T-helper 1 cell treated with Interleukin-12 subunit alpha and Interleukin-12 subunit beta and Interleukin-4 antibody, amounts not matched to agents 30 μg/mL and 1 μg/mL, for 36 hours (primary cell): ENCODE measurements around the gene COPS9.

Experiments used
- H3K27ac Mint-ChIP-seq: one replicate; pipeline ENCODE4 v1.8.0; 2021; ENCODE audit warnings: mild to moderate bottlenecking, mixed read lengths
- H3K27me3 Mint-ChIP-seq: one replicate; pipeline ENCODE4 v1.8.0; 2021; ENCODE audit warnings: low read depth, mixed read lengths
- H3K36me3 Mint-ChIP-seq: one replicate; pipeline ENCODE4 v1.8.0; 2021; ENCODE audit warnings: low read depth, mixed read lengths
- H3K4me1 Mint-ChIP-seq: one replicate; pipeline ENCODE4 v1.8.0; 2021; ENCODE audit warnings: low read depth, mixed read lengths
- H3K4me3 Mint-ChIP-seq: one replicate; pipeline ENCODE4 v1.8.0; 2021; ENCODE audit warnings: mild to moderate bottlenecking, moderate library complexity, mixed read lengths
- H3K9me3 Mint-ChIP-seq: one replicate; pipeline ENCODE4 v1.8.0; 2021; ENCODE audit warnings: mixed read lengths

The COPS9 gene

DNA sequence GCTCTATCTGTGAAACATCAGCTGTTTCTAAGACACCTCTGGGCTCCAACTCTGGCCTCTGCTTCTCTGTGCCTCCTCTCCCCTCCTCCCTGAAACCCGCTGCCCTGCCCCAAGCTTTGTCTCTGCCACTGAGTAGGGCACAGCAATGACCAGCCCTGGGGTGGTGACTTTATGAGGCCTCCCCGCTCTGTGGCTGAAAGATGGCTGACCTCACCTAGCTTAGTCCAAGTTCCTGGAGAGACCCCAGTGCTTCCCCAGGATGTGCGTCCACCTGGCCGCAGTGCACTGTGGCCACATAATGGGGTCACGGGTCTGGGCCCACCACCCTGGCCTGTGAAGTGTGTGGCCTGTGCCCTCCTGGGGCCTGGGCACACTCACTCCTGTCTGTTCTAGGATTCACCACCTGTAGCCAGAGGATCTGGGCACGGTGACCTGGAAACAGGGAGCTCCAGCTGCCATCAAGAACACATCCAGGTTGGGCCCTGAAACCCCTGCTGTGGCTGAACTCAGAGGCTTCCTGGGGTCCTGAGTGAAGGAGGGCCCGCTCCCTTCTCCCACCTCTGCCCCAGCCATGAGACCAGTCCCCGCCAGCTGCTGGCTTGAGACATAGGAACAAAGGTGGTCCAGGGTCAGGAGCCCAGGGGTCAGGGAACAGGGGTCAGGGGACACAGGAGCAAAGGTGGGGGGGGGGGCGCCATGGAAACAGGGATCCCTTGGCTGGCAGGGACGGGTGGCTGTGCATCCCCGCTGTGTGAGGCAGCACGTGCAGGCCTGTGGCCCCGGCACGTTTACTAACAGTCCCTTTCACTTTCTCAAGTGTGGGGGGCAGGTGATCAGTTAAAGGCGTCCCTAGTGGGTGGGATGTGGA, 33.6 kb upstream of the COPS9 start:
- H3K27me3 Mint-ChIP-seq, result peaks cover 3% of the 10 kb centered on the region
- H3K9me3 Mint-ChIP-seq, result peaks cover 7% of the 10 kb centered on the region
- H3K27ac Mint-ChIP-seq, result no peak overlapping the region
- no peak overlapping the region for H3K4me3 Mint-ChIP-seq
- H3K4me1 Mint-ChIP-seq, result no peaks in the 10 kb centered on the region
- H3K36me3 Mint-ChIP-seq, result no peaks in the 10 kb centered on the region

GRCh38 chr2:240168546-240169361, 32.6 kb upstream of the COPS9 start:
- no peaks in the 10 kb centered on the region for H3K36me3 Mint-ChIP-seq
- no peak overlapping the region for H3K4me3 Mint-ChIP-seq
- no peak overlapping the region for H3K27ac Mint-ChIP-seq
- peaks cover 17% of the 10 kb centered on the region for H3K9me3 Mint-ChIP-seq
- H3K27me3 Mint-ChIP-seq, result no peaks in the 10 kb centered on the region
- H3K4me1 Mint-ChIP-seq, result no peaks in the 10 kb centered on the region

DNA sequence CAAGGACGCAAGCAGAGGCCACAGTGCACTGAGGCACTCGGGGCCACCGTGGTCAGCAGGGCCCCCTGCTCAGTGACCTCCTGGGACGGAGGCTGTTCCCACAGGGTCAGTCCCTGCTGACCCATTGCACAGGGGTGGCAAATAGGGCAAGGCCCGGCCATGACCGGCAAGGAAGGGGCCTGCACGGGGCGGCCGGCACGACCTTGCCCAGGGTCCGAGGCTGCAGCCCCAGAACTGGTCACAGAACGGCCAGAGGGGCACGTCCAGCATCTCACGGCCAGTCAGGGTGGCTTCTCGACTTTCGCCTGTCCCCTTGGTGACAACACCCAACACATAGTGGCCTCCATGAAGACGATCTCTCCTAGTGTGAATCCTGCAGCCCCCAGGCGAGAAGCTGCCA, 31.9 kb upstream of the COPS9 start:
- Mint-ChIP-seq H3K9me3 (peaks cover 20% of the 10 kb centered on the region), H3K27me3 (no peaks in the 10 kb centered on the region), H3K4me1 (no peaks in the 10 kb centered on the region), H3K27ac (no peak overlapping the region), H3K36me3 (no peaks in the 10 kb centered on the region), H3K4me3 (no peak overlapping the region)

DNA sequence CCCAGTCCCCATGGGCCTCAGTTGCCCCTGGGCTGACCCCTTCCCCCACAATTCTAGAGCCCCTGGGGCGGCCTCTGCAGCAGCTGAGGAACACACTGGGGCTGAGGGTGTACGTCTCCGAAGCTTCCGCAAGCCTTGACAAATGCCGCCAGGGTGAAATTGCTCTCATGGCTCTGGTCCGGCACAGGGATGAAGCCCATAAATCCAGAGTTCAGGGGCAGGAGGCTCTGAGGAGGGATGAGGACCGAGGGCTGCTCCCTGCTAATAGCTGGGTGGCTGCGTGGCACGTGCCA, 31.4 kb upstream of the COPS9 start:
- Mint-ChIP-seq H3K9me3 (peaks cover 20% of the 10 kb centered on the region), H3K36me3 (no peaks in the 10 kb centered on the region), H3K4me3 (no peak overlapping the region), H3K4me1 (no peaks in the 10 kb centered on the region), H3K27ac (no peak overlapping the region), H3K27me3 (no peaks in the 10 kb centered on the region)

- H3K27ac Mint-ChIP-seq, result no peak overlapping the region
- H3K4me1 Mint-ChIP-seq, result no peaks in the 10 kb centered on the region
Observed at GRCh38 chr2:240166761-240167587, 30.9 kb upstream of the COPS9 start.

DNA sequence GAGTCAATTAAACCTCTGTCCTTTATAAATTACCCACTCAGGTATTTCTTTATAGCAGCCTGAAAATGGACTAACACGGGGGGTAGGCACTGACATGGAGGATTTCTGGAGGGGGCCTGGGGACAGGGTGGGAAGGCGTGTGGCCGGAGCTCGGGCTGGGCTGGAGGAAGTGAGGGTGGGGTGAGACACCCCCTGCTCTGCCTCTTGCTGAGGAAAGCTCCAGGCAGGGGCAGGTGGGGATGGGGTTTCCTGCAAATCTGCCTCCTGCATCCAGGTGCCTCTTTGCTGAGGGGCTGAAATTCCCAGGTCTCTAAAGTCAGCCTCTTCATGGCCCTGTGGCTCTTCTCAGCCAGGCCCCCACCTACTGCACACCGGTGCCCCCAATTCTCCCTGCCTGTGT, 30.1 kb upstream of the COPS9 start:
- Mint-ChIP-seq H3K9me3 (peaks cover 20% of the 10 kb centered on the region), H3K27me3 (no peaks in the 10 kb centered on the region), H3K27ac (no peak overlapping the region), H3K36me3 (no peaks in the 10 kb centered on the region), H3K4me1 (no peaks in the 10 kb centered on the region), H3K4me3 (no peak overlapping the region)

More at GRCh38 chr2:240166761-240167587, 30.9 kb upstream of the COPS9 start:
- no peaks in the 10 kb centered on the region for H3K27me3 Mint-ChIP-seq
- H3K36me3 Mint-ChIP-seq, result no peaks in the 10 kb centered on the region
- H3K9me3 Mint-ChIP-seq, result peaks cover 20% of the 10 kb centered on the region
- H3K4me3 Mint-ChIP-seq, result no peak overlapping the region

DNA sequence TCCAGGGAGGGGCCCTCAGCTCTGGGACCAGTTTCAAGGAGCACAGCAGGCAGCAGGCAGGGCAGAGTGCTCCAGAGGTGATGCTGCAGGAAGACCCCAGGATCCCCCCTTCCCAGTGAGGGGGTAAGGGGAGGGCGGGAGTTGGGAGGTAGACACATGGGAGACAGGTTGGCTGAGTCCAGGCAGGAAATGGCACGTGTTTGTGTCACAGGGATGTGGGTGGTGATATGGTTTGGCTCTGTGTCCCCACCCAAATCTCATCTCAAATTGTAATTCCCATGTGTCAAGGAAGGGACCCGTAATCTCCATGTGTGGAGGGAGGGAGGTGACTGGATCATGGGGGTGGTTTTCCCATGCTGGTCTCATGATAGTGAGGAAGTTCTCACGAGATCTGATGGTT, 29.6 kb upstream of the COPS9 start:
- Mint-ChIP-seq H3K9me3 (peaks cover 20% of the 10 kb centered on the region), H3K27ac (no peak overlapping the region), H3K36me3 (no peaks in the 10 kb centered on the region), H3K4me1 (no peaks in the 10 kb centered on the region), H3K27me3 (no peaks in the 10 kb centered on the region), H3K4me3 (no peak overlapping the region)

GRCh38 chr2:240165034-240165433, 28.9 kb upstream of the COPS9 start:
- H3K27me3 Mint-ChIP-seq, result no peaks in the 10 kb centered on the region
- H3K36me3 Mint-ChIP-seq, result no peaks in the 10 kb centered on the region
- no peaks in the 10 kb centered on the region for H3K4me1 Mint-ChIP-seq
- H3K9me3 Mint-ChIP-seq, result peaks cover 20% of the 10 kb centered on the region
- H3K4me3 Mint-ChIP-seq, result no peak overlapping the region
- H3K27ac Mint-ChIP-seq, result no peak overlapping the region

DNA sequence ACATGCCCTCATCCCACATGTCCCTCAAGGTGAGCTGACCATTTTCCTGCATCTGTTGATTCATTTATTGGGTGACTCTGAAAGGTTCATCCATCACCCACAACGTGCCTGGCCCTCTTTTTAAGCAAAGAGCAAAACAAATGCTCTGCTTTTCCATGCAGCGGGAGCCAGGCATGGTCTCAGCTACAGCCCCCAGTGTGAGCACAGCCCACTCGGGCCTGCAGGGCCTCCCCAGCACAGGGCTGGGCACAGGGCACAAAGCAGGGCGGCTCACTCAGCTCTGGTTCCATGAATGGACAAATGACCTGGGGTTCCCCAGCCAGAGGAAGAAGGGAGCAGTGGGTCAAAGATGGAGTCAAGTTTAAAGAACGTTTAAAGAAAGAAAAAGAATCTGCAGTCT, 28.5 kb upstream of the COPS9 start:
- Mint-ChIP-seq H3K4me3 (no peak overlapping the region), H3K9me3 (peaks cover 20% of the 10 kb centered on the region), H3K27me3 (no peaks in the 10 kb centered on the region), H3K4me1 (no peaks in the 10 kb centered on the region), H3K36me3 (no peaks in the 10 kb centered on the region), H3K27ac (no peak overlapping the region)

- H3K4me1 Mint-ChIP-seq, result no peaks in the 10 kb centered on the region
- peaks cover 20% of the 10 kb centered on the region for H3K9me3 Mint-ChIP-seq
- no peak overlapping the region for H3K4me3 Mint-ChIP-seq
- no peak overlapping the region for H3K27ac Mint-ChIP-seq
- H3K36me3 Mint-ChIP-seq, result no peaks in the 10 kb centered on the region
- H3K27me3 Mint-ChIP-seq, result no peaks in the 10 kb centered on the region
Observed at GRCh38 chr2:240163844-240164574, 27.9 kb upstream of the COPS9 start.

- Mint-ChIP-seq H3K27ac (no peak overlapping the region), H3K4me1 (no peaks in the 10 kb centered on the region), H3K9me3 (peaks cover 20% of the 10 kb centered on the region), H3K27me3 (no peaks in the 10 kb centered on the region), H3K4me3 (no peak overlapping the region), H3K36me3 (no peaks in the 10 kb centered on the region)
Observed at GRCh38 chr2:240162939-240163714, 27.0 kb upstream of the COPS9 start.

- Mint-ChIP-seq H3K36me3 (no peaks in the 10 kb centered on the region), H3K4me1 (no peaks in the 10 kb centered on the region), H3K27me3 (no peaks in the 10 kb centered on the region), H3K9me3 (peaks cover 20% of the 10 kb centered on the region), H3K27ac (no peak overlapping the region), H3K4me3 (no peak overlapping the region)
Observed at GRCh38 chr2:240162531-240162930, 26.4 kb upstream of the COPS9 start.

- Mint-ChIP-seq H3K4me1 (no peaks in the 10 kb centered on the region), H3K27me3 (no peaks in the 10 kb centered on the region), H3K9me3 (peaks cover 20% of the 10 kb centered on the region), H3K36me3 (no peaks in the 10 kb centered on the region), H3K4me3 (no peak overlapping the region), H3K27ac (no peak overlapping the region)
Observed at GRCh38 chr2:240162032-240162431, 25.9 kb upstream of the COPS9 start.
